LHCN-M2 (cell line): ENCODE data around the gene ZNF827. TPM values are rescaled to one million over a fixed set of nuclear protein-coding genes. Genes with fewer than 3 reads are reported as not detected.

Experiments used
- DNase-seq: peaks from one replicate; pipeline ENCODE4 v3.0.0-alpha.2; 2012; ENCODE audit warnings: low read depth
- total RNA-seq: library from RNA; depleted of rRNA; stranded (reverse); fragments of >200 nt; gene quantifications from 2 replicates; pipeline ENCODE4 v1.2.3, GENCODE V29; 2014

ZNF827 gene
- total RNA-seq, 1 experiment from 2014 or later = 4.2 TPM

- no peak for DNase-seq
Observed at GRCh38 chr4:145763399-145763798, 175.2 kb downstream of the ZNF827 start.

DNA sequence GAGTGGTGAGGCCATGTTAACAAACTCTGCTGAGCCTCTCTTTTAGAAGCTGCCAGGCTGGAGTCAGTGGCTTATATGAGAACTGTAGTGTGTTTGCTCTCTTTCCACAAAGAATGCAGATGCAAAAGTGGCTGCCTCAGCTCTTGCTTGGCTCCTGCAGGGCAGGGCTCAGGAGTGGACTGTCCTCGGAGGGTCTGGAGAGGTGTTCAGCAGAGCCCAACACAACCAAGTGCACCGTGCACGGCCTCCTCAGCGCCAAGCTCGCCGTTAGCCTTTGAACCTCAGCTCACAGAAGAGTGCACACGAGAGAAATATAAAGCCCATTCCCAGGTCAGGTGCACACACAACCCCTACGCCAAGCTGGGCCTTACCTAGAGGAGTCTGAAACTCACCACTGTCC is 175.9 kb downstream of the ZNF827 start:
- no peak for DNase-seq

- no peak for DNase-seq
Observed at GRCh38 chr4:145760961-145761929, 177.4 kb downstream of the ZNF827 start.

- DNase-seq = no peak
Observed at GRCh38 chr4:145760176-145760575, 178.4 kb downstream of the ZNF827 start.

- no peak for DNase-seq
Observed at GRCh38 chr4:145757188-145757587, 181.4 kb downstream of the ZNF827 start.

DNA sequence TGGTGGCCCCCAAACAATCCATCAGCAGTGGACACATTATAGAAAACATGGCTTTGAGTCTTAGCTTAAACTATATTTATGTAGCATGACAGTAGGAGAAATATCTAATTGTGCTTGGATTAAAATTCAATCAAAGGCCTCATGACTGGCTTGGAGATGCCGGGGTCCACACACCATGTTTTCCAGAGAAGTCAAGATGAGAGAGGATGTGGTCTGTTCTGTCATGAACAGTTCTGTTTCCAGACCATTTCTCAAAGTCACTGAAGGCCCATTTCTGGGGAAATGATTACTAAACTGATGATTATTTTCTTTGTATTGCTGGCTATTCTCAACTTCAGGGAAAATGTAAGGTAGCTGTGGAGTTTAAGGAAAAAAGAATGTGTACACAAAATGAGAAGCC is 182.4 kb downstream of the ZNF827 start:
- no peak for DNase-seq

GRCh38 chr4:145755802-145756201 is 182.8 kb downstream of the ZNF827 start:
- DNase-seq = peak; percentile 21

DNA sequence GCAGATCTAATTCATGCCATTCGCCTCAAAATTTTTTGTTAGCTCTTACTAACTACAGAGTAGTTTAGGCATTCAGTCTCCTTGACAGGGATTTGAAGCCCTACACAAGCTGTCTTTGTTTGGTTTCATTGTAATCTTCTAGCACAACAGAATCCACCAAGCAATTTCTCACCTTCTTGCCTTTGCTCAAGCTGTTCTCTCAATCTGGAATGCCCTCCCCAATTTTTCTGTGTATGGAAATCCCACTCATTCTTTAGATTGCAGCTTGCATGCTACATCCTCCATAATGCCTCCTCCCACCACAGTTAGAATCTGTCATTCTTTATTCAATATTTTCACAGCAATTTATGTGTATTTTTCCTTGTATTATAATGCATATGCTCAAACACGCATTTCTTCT is 195.0 kb downstream of the ZNF827 start:
- no peak for DNase-seq

DNA sequence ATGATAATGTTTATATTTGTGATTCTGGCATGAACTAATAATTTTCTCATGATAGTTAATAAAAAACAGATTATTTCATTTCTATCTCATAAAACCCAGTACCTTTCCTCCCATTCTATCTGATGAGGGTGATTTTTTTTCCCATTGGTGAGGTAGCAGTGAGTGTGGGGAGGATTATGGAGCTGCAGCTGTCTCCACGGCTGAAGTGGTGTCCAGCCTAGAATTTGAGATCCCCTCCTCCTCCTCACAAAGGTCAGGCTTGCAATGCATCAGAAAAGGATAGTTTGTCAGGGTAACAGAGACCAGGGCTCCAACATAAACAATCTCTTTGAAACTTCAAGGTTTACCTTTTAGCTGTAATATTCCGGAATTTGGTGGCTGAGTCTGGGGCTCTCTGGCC is 197.8 kb downstream of the ZNF827 start:
- DNase-seq = peak; percentile 36

DNA sequence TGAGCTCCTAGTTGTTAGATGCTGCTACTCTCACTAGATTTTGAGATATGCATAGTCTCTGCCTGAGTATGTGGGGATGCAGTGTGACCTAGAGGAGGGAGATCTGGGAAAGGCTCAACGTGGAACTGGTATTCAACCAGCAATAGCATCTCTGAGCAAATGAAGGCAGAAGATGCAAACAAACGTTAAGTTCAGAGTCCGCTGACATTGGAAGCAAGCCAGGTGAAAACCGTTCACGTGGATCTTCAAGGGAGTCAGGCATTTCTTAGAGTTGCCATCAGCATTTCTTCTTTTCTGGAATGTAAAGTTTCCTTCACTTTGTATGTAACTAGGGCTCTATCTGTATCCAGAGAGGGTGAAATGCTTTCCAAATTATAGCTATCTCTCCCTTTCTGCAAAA is 198.8 kb downstream of the ZNF827 start:
- no peak for DNase-seq

- DNase-seq = peak; percentile 60
Observed at GRCh38 chr4:145736241-145736831, 202.3 kb downstream of the ZNF827 start.

- peak; percentile 43 for DNase-seq
Observed at GRCh38 chr4:145735827-145736226, 202.8 kb downstream of the ZNF827 start.

DNA sequence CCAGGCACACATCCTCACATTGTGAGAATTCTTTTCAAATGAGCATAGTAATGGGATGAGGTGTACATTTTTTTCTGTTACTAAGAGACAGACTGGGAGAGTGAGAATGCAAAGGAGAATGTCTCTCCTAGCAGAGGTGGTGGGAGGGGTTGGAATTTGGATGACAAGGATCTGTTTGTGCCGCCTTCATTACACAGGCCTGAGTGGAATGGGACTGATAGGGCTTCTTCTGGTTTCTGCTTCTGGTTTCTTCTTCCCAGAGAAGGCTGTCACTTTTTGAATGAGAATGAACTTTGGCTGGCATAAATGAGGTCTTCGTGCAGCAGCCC is 203.3 kb downstream of the ZNF827 start:
- DNase-seq = peak; percentile 93

DNA sequence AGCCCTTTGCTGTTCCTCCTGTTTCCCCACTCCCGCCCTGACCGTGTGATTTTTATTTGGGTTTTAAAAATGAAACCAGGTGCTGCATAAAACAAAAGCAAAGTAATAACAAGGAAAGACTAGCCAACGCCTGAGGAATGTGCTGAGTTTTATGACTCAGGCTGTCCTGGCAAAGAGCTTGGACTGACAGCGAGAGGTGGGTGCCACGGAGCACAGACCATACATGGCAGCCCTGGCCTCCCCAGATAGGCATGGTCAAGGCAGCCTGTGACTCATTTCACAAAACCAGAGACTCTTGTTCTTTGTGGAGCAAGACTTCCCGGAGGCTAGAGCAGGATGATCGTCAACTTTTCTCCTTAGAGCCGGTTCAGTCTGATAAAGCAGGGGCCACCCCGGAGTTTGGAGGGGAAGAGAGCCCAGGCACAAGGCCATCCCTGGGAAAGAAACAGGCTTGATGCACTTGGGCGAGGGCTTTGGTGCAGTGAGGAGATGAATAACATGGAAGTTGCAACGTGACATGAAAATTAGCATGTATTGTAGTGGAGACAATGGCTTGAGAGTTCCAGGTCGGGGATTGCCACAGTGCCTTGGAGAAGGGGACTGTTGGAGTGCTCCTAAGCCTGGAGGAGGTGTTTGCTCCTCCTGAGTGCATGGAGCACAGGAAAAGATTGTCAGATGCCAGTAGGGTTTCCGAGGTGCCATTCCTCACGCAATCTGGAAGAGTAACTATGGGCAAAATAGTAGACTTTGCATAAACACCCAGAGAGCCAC is 203.9 kb downstream of the ZNF827 start:
- DNase-seq = peak; percentile 97

DNA sequence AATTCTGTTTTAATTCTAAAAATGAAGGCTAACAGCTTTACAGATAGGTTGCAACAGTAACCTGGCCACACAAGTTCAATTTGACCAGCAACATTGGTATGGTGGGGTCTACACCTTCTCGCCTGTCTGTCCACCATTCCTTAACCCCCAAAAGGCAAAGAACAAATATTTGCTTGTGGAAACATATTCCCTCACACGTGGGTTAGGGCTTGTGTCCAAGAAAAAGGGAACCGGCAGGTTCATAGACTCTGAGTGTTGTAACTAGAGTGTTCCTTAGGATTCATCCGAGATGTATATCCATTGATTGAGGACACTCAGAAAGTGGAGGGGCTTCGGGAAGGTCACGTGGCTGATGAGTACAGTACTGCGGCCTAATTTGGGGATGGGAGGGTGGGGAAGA is 204.6 kb downstream of the ZNF827 start:
- peak; percentile 28 for DNase-seq

DNA sequence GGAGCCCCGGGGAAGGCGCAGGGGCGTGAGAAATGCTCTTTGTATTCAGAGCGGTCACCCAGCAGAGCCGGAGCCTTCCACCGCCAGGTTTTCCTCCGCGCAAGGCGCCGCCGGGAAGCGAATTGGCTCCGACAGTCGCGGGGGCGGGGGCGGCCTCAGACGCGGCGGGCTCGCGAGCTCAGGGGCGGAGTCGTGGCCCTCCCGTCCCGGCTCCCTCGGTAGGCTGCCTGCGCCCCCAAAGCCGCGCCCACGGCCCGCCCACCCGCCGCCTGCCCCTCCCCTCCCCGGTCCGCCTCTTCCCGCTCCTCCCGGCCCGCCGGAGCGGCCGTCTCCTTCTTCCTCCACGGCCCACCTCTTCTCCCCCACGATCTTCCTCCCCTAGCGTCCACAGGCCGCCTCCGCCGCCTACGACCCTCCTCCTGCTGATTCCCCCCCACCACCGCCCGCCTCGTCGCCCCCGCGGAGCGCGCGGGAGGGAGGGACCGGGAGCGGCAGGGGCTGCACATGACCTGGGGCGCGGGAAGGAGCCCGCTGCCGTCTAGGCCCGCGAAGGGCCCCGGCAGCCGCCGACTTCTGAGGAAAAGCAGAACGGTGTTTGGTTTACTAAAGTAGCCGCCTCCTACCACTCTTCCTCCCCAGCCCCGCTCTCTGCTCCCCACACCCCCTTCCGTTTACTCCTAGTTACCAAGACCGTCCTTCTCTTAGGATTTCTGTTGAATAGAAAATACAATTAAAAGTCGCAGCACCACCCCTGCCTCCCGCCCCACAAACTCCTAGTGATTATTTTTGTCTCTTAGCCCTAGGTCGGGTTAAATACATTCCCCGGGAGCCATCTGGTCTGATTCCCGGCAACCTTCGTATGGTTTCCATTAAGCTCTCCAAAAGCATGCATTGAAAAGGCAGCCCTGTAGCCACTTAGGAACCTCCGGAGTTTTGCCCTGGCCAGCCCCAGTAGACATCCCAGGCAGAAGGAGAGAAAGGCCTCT is 205.4 kb downstream of the ZNF827 start:
- peak; percentile 89 for DNase-seq

DNA sequence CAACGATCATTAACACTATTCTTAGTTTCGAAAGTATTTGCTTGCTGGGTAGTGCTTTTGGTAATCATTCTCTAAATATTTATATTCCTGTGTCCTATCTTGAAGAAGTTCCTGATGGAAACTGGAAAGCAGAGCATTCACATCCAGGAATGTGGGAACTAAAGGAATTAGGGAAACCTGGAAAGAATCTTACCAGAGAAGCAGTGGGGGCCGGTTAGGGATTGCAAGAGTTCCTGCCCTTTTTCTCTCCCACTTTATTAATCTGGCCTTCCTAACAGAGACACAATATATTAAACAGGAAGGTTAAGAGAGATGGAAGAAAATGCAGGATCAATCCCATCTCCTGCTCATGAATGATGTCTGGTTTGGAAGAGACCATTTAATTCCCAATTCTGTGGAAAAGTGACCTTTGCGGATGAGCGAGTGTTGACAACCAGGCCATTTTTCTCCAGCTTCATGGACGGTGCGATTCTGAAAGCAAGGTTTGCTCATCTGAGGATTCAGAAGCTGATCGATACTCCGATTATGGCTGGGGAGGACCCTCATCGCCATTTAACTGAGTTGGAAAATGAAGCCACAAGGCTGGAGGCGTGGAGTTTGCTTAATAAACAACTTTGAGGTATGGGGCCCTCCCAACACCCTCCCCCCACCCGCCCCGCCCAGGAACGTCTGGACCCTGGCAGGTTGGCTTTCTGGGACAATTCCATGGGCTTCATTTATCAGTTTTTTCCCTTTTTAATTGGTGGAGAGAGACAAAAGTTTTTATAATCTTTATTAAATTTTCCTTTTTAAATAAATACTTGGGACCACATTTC is 206.4 kb downstream of the ZNF827 start:
- DNase-seq = no peak

GRCh38 chr4:145731028-145731427 is 207.6 kb downstream of the ZNF827 start:
- DNase-seq = peak; percentile 98

GRCh38 chr4:145730026-145730425 is 208.6 kb downstream of the ZNF827 start:
- DNase-seq = no peak

DNA sequence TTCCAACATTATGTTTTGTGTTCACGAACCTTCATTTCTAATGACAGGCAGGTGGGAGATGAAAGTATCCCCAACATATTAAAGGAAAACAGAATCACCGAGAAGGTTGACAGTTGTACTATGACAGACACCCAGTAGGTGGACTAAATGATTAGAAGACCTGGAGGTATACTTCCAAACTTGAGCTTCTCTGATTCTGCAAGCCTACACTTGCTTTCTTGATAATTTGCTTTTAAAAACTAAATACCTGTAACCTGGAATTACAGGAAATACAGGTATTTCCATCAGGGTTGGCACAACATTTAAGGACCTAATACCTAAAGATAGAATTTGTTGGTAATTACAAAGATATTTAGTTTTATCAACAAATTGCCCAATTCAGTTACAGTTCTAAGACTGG is 215.3 kb downstream of the ZNF827 start:
- DNase-seq = no peak
